ENCODE results near the gene CCDC14. TPM values are rescaled to one million over a fixed set of nuclear protein-coding genes. Genes with fewer than 3 reads are reported as not detected.

CCDC14 gene
- total RNA-seq, 1 donor: 51.4 TPM

GRCh38 chr3:123884203-123884831, 76.7 kb downstream of the CCDC14 start, which contains the start of gene MYLK:
TSS of gene MYLK (minus strand) at chr3:123884332. CDS start at chr3:123793841, 90,491 bp downstream.
- TF ChIP-seq CTCF (IDR thresholded peaks at IDR 0.05; ENCODE audit: extremely low read depth, low read depth, low read length): no peak
- peaks cover 44% of the 10 kb centered on the region for H3K79me2 ChIP-seq (ENCODE audit: insufficient read depth, low read length)
- H3K4me3 ChIP-seq (ENCODE audit: insufficient read depth, low read length): peak within 1 kb of the TSS; percentile 81
- peaks cover 2% of the 10 kb centered on the region for H3K36me3 ChIP-seq (ENCODE audit: insufficient read depth, low read length)
- H3K27ac ChIP-seq (ENCODE audit: low read depth, low read length): no peak within 1 kb of the TSS
- DNase-seq (ENCODE audit: insufficient read length, low spot score, missing footprints): peak; percentile 96
- peaks cover 25% of the 10 kb centered on the region for H3K4me1 ChIP-seq (ENCODE audit: insufficient read depth, low read length)
- no peaks in the 10 kb centered on the region for H3K27me3 ChIP-seq (ENCODE audit: insufficient read depth, low read length)
- H4K20me1 ChIP-seq (ENCODE audit: insufficient read depth, low read length): peaks cover 14% of the 10 kb centered on the region
- peak within 1 kb of the TSS; percentile 87 for H3K4me2 ChIP-seq (ENCODE audit: insufficient read depth, low read length)
- H3K9me3 ChIP-seq (ENCODE audit: low read depth, low read length): no peaks in the 10 kb centered on the region
- peak within 1 kb of the TSS; percentile 90 for H2AFZ ChIP-seq (ENCODE audit: low read length)

DNA sequence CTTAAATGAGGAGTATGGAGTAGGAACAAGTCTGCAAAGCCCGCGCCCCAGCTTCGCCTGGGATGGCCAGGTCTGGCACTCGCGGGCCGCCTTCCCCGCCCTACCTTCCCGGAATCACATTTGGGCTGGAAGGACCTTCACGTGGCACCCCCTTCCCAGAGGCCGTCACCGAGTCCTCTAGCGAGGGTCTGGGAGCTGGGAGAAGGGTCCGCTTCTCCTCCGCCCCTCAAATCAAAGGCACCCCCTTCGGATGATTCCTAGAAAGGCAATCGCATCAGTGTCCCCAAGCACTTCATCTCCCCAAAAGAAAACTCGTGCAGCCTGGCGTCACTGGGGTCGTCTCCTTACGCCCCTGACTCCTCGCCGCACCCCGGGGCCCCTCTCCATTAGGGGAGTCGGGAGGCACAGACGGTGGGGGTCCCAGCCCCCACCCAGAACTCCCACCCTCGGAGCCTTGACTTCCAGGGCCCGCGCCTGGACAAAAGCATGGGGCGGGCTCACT, 77.3 kb downstream of the CCDC14 start:
- H3K4me1 ChIP-seq (ENCODE audit: insufficient read depth, low read length): peaks cover 25% of the 10 kb centered on the region
- peak overlapping the region; percentile 76 for H3K4me2 ChIP-seq (ENCODE audit: insufficient read depth, low read length)
- H3K79me2 ChIP-seq (ENCODE audit: insufficient read depth, low read length): peaks cover 49% of the 10 kb centered on the region
- H3K27me3 ChIP-seq (ENCODE audit: insufficient read depth, low read length): no peaks in the 10 kb centered on the region
- H4K20me1 ChIP-seq (ENCODE audit: insufficient read depth, low read length): peaks cover 14% of the 10 kb centered on the region
- peaks cover 6% of the 10 kb centered on the region for H3K36me3 ChIP-seq (ENCODE audit: insufficient read depth, low read length)
- TF ChIP-seq CTCF (IDR thresholded peaks at IDR 0.05; ENCODE audit: extremely low read depth, low read depth, low read length): no peak
- no peak overlapping the region for H3K27ac ChIP-seq (ENCODE audit: low read depth, low read length)
- H3K9me3 ChIP-seq (ENCODE audit: low read depth, low read length): no peaks in the 10 kb centered on the region
- H2AFZ ChIP-seq (ENCODE audit: low read length): peak overlapping the region; percentile 4
- no peak for DNase-seq (ENCODE audit: insufficient read length, low spot score, missing footprints)
- H3K4me3 ChIP-seq (ENCODE audit: insufficient read depth, low read length): peak overlapping the region; percentile 81

DNA sequence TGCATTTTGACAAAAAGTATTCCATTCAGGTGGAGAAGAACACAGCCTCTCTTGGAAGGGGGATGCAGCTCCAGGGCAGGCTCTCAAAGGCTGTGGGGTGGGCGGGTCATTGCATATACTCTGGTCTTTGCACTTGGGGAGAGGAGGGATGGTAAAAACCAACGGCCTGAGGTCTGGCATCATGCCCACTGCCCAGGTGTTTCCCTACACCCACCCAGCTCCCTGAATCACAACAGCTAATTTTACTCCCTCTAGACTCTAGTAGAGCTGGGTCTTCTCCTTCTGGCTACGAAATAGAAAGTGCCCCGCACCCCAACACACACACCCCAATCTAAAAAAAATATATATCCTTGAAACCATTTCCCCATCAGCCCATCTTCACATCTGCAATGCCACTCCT, 77.9 kb downstream of the CCDC14 start:
- no peaks in the 10 kb centered on the region for H3K27me3 ChIP-seq (ENCODE audit: insufficient read depth, low read length)
- peak overlapping the region; percentile 81 for H3K4me3 ChIP-seq (ENCODE audit: insufficient read depth, low read length)
- H3K4me2 ChIP-seq (ENCODE audit: insufficient read depth, low read length): peak overlapping the region; percentile 76
- peaks cover 56% of the 10 kb centered on the region for H3K79me2 ChIP-seq (ENCODE audit: insufficient read depth, low read length)
- DNase-seq (ENCODE audit: insufficient read length, low spot score, missing footprints): no peak
- no peak overlapping the region for H2AFZ ChIP-seq (ENCODE audit: low read length)
- peaks cover 10% of the 10 kb centered on the region for H3K36me3 ChIP-seq (ENCODE audit: insufficient read depth, low read length)
- TF ChIP-seq CTCF (IDR thresholded peaks at IDR 0.05; ENCODE audit: extremely low read depth, low read depth, low read length): no peak
- H3K27ac ChIP-seq (ENCODE audit: low read depth, low read length): no peak overlapping the region
- H3K4me1 ChIP-seq (ENCODE audit: insufficient read depth, low read length): peaks cover 25% of the 10 kb centered on the region
- H4K20me1 ChIP-seq (ENCODE audit: insufficient read depth, low read length): peaks cover 17% of the 10 kb centered on the region
- H3K9me3 ChIP-seq (ENCODE audit: low read depth, low read length): no peaks in the 10 kb centered on the region

- Histone ChIP-seq H3K27me3 (ENCODE audit: insufficient read depth, low read length) (no peaks in the 10 kb centered on the region), H3K4me2 (ENCODE audit: insufficient read depth, low read length) (peak overlapping the region; percentile 76), H3K9me3 (ENCODE audit: low read depth, low read length) (no peaks in the 10 kb centered on the region), H3K36me3 (ENCODE audit: insufficient read depth, low read length) (peaks cover 23% of the 10 kb centered on the region), H3K4me1 (ENCODE audit: insufficient read depth, low read length) (peaks cover 25% of the 10 kb centered on the region), H4K20me1 (ENCODE audit: insufficient read depth, low read length) (peaks cover 17% of the 10 kb centered on the region), H2AFZ (ENCODE audit: low read length) (no peak overlapping the region), H3K4me3 (ENCODE audit: insufficient read depth, low read length) (peak overlapping the region; percentile 44), H3K79me2 (ENCODE audit: insufficient read depth, low read length) (peaks cover 69% of the 10 kb centered on the region), H3K27ac (ENCODE audit: low read depth, low read length) (peak overlapping the region; percentile 36)
- TF ChIP-seq CTCF (IDR thresholded peaks at IDR 0.05; ENCODE audit: extremely low read depth, low read depth, low read length): no peak
- no peak for DNase-seq (ENCODE audit: insufficient read length, low spot score, missing footprints)
These were observed 79.3 kb downstream of the CCDC14 start for GRCh38 chr3:123881771-123882170.

Measured in osteoblast (primary cell).